Stimulated activated CD4-positive, alpha-beta T cell treated with anti-CD3 and anti-CD28 coated beads, TNF-alpha, amount 100 ng/mL, for 1 hour (primary cell): ENCODE results near the gene ZNF503.

Source experiments
- DNase-seq, 3 donors: peaks; one replicate each; pipeline ENCODE4 v3.0.0-alpha.2; 2020; ENCODE audit warnings: low read depth in 3 of 3, low spot score in 1 of 3

ZNF503 gene

DNA sequence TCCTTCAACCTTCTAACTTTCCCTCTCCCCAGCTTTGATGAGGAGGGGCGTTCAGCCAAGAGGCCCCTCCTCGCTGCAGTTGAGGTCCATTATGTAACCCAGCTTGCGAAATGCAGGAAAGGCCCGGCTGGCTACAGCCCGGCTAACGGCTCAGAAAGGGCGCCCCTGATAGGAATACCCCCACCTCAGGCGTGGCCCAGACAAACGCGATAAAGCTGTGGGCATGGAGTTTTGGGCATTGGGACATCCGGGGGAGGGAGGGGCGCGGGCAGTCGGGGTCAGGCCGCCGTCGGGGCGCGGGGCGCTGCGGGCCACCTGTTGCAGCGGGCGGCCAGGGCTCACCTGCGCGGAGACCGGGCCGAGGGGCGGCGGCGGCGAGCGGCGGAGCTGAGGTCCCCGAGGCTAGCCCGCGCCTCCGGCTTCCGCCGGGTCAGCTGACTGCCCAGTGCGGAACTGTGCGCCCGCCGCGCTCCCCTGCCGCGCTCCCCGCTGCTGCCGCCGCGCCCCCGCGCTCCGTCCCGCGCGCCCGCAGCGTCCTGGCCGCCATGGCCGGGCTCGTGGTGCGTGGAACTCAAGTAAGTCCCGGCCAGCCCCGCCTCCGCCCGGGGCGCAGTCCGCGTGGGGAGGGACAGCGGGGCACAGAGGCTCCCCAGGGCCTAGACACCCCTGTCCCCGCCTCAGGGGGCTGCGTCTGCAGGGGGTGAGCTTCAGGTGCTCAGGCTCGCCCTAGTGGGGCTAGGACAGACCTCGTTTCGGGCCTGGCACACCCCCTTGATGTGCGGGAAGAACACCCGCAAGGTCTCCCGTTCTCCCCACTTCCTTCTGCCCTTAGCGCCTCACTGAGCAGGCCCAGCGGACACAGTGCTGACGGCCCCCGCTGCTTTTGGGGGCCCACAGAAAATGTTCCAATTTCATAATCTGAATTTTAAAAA, 29.9 kb upstream of the ZNF503 start, which contains the start of gene LRMDA:
Gene LRMDA, plus strand, starts transcription at position 445 of the 932 bp plus-strand sequence.
- no peak for DNase-seq

DNA sequence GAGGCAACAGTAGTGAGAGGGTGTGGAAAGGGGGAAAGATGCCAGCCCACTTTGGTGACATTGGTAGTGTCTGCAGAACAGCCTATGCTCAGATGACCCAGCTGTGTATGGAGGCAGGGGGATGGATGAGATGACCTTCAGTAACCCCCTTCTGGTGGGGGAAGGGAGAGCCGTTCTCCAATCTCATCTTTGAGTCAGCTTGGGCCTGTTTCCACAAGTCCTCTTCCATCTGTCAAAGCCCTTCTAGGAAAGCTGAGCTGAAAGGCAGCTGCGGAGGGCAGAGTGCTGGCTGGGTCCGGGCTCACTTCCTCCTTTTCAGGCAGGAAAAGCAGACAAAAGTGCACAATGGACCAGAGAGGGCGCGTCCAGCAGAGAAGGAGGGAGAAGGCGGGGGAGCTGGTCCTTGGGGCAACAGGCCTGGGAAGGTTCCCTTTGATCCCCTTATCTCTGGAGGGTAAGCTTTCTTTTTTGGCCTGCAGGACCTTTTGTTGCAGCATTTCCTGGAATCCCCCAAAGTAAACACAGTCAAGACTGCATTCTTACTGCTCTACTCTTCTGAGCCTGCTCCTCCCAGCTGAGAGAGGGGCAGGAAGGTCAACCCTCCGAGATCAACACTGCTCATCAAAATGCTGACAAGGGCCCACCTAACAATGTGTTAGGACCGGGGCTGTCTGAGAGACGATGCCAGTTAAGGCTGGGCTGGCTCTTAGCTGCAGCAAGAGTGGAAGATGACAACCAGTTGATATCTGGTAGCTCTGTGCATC, 28.6 kb upstream of the ZNF503 start:
- DNase-seq, result no peak

DNA sequence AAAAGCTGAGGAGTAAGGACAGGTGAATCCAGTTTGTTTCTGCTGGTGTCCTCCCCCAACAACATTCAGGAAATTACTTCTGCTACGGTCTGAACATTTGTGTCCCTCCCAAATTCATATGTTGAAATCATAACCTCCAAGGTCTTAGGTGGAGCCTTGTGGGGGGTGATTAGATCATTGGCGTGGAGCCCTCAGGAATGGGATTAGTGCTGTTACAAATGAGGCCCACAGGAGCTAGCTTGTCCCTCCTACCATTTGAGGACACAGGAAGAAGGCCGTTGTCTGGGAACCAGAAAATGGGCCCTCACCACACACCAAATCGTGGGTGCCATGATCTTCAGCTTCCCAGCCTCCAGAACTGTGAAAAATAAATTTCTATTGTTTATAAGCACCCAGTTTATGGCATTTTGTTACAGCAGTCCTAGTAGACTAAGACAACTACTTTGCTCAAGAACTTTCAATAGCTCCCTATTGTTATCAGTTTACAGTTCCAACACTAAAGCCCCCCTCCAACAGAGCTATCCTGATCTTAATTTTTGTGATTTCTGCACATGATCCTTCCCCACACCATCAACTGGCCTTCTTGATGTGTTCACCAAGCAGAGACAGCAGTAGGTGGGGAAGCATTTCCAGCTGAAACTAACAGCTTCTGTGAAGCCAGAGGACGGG, 27.7 kb upstream of the ZNF503 start:
- DNase-seq, result no peak

DNA sequence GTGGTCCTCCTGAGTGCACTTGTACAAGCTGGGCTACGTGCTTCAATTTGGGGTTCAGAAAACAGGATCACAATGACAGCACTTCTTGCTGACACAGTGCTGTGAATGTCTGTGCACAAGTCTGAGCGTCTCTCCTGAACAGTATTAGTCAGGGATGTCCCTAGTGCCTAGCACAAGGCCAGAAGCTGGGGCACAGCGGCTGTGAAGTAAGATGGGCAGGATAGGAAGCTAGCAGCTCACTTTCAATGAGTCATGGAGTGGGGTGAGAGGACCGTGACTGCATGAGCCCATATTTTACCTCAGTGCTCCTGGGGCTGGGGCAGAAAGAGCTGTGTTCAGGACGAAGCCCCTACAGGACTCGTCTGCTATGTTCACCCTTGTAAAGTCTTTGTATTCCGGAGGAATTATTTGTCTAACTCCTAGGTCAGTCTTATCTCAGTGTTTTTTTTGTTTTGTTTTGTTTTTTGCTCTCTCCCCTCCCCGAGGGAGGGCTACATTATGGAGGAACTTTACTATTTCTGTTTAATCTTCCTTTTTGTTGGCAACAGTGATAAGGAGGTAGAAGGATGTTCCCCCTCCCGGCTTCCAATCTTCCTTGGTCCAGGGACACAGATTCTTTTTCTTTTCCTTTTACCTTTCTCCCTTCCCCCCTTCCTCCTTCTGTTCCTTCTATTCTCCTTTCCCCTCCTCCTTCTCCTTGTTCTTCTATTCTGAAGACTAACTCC, 27.0 kb upstream of the ZNF503 start:
- DNase-seq, result no peak

DNA sequence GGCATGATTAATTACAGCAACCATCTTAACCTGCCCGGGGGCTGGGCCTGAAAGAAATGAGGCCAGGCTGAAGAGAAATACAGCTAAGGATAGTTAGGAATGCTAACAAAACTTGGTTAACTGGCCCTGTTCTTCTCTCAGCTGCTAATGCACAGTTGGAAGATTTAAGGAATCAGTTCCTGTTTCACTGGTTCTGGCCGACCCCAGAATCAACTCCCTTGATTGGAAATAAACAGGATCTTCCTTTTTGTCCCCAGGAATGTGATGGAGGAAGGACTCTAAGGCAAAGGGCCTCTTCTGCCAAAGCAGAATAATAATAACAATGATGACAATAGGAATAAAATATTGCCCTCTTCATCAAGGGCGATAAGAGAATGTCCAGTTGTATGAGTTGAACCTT, 26.4 kb upstream of the ZNF503 start:
- DNase-seq, result no peak

DNA sequence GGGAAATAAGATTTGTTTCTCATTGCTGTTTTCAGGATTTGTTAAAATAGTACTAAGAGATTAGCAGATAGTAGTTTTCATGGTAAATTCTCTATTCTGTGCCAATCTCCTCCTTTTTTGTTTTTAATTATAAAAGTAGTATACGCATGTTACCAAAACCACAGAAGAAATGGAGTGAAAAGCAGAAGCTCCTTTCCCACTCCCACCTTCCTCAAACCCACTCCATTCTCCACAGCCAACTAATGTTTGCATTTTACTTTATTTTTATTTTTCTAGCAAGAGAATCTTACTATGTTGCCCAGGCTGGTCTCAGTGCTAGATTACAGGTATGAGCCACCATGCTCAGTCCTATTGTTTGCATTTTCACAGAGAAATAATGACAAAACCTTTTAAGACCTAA, 25.3 kb upstream of the ZNF503 start:
- DNase-seq, result no peak

DNA sequence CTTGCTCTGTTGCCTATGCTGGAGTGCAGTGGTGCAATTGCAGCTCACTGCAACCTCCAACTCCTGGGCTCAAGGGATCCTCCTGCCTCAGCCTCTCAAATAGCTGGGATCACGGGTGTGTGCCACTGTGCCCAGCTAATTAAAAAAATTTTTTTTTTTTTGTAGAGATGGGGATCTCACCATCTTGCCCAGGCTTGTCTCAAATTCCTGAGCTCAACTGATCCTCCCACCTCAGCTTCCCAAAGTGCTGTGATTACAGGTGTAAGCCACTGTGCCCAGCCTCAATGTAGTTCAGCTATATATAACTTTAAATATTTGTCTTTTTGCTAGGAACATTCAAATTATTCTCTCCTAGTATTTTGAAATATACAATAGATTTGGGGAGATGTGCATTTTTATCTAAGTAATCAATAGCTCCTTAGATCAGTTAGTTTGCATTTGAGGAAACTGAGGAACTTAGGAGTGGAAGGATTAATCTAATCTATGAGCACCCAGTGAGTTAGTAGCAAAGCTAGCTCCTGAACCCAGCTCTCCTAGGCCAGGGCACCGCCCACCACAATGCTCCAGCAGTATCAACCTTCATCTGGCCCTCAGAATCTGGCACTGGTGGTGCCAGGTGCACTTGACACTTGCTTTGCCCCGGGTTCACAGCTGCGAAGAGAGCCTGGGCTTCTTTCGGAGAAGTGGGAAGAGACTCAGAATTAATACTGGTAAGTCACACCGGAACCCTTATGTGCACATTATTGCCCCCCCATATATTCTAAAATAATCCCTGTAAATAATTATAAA, 23.9 kb upstream of the ZNF503 start:
- no peak for DNase-seq

DNA sequence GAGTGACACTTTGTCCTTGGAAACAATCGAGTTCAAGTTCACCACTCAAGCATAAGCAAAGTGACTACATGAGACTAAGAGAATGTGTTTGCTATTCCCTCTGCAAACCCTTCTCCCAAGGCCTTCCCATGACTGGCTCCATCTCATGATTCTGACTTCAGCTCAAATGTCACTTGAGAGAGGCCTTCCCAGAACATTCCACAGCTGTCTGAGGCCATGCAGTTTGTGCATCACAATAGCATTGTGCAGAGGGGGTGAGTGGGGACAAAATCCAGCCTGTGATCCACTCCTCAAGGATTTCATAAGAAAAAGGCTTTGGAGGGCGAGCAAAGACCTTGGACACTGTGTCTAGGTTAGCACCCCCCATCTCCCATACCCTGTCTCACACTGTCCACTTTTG, 23.0 kb upstream of the ZNF503 start:
- no peak for DNase-seq

DNA sequence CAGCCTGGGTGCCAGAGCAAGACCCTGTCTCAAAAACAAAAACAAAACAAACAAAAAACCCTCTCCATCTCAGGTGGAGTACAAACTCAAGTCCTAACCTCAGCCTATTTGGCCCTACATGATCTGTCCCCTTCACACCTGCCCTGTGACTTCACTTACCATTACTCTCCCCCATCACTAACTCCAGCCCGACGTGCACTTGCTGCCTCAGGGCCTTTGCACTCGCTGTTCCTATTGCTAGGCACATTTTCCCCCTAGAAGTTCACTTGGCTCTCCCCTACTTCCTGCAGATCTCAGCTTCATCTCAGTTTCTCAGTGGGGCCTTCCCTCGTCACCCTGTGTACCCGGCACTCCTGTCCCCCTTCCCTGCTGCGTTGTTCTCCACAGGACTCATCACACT, 21.3 kb upstream of the ZNF503 start:
- DNase-seq, result no peak

DNA sequence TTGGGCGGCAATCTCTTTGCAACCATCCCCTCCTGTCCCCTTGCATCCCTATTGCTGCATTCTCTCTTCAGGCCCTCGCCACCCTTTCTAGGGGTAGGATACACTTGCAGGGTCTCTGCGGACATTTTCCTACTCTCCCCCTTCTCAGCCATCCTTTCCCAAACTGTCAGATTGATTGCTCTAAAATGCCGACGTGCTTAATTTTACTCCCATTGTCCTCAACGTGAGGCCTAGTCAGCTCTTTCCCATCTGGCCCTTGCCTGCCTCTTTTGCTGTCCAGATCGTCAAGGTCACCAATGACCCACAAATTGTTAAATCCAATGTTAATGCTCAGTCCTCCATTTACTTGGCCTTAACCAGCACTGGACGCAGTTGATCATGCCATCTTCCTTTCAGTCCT, 17.1 kb upstream of the ZNF503 start:
- DNase-seq, result no peak

DNA sequence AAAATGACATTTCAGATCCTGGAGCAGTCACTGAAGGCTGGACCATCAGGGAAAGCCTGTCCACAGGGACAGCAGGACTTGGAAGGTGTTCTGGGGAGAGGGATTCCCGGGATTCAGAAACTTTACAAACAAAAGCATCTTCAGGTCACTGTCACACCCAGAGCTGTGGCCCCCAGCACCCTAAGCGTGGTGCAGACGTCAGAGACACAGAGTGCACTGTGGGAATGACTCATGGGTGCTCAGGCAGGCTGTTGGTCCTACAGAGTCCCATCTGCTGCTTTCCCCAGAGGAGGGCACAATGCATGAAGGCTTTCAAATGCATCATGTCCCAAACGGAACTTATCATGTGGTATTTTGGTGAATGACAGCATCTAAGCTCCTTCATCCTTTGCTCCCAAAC, 16.7 kb upstream of the ZNF503 start:
- no peak for DNase-seq

DNA sequence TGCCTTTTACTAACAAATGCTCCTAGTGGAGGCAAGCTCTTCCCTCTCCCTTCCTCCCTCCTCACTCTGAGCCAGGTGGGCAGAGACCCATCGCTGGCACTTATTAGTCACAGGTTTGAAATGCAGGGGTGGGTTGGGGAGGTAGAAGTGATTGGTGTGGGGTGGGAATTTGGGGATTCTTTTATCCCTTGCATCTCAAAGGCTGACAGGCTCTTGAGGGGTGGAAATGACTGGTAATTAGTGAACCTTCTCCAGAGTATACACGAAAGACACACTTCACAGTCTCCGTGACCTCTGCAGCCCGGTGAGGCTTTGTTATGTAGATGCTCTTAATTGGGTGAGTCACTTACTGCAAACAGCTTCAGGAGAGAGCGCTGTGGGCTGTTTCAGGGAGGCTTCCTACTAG, 16.0 kb upstream of the ZNF503 start:
- no peak for DNase-seq

DNA sequence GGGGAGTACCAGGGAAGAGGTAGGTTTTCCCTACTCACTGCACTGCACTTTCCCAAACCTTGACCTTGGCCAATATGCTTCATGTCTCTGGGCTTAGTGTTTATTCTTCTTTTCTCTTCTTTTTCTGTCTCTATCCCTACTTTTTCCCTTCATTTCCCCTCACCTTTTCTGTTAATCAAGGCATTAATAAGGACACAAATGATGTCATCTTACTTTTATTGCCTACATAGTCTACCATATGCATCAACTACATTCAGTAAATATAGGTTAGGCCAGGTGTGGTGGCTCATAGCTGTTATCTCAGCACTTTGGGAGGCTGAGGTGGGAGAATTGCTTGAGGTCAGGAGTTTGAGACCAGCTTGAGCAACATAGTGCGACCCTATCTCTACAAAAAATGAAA, 13.0 kb upstream of the ZNF503 start:
- DNase-seq, result no peak

DNA sequence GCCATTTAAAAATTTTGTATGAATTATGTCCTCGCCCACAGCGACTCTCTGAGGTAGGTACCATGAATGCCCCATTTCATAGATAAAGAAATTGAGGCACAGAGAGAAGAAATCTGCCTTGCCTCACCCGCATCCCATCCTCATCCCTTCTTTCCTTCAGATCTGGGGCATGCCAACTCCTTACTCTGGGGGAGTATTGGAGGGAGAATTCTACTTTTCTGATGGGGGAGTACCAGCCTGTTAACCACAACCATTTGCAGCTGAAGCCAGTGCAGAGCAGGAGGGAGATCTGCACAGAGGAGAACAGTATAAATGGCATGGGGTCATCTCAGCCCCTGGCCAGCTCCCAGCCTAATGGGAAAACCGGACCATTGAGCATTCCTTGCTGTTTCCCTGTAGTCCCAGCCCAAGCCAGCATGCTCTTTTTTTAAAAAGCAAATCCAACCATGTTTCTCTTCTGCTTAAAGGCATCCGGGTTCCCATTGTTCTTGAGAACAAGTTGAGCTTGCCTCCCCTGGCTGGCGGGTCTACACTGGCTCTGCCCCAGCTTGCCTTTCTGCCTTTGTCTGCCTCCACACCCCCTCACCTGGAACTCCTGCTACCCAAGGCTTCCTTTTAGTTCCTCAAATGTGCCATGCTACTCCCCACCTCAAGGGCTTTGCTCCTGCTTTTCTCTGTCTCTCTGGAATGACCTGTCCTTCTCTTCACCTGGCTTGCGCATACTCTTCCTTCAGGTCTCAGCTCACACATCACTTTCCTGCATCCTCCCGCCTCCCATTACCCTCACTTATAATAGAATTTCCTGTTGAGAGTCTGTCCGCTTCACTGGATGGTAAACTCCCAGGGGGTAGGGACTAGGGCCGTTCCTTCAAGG, 8.8 kb upstream of the ZNF503 start:
- DNase-seq, result no peak

DNA sequence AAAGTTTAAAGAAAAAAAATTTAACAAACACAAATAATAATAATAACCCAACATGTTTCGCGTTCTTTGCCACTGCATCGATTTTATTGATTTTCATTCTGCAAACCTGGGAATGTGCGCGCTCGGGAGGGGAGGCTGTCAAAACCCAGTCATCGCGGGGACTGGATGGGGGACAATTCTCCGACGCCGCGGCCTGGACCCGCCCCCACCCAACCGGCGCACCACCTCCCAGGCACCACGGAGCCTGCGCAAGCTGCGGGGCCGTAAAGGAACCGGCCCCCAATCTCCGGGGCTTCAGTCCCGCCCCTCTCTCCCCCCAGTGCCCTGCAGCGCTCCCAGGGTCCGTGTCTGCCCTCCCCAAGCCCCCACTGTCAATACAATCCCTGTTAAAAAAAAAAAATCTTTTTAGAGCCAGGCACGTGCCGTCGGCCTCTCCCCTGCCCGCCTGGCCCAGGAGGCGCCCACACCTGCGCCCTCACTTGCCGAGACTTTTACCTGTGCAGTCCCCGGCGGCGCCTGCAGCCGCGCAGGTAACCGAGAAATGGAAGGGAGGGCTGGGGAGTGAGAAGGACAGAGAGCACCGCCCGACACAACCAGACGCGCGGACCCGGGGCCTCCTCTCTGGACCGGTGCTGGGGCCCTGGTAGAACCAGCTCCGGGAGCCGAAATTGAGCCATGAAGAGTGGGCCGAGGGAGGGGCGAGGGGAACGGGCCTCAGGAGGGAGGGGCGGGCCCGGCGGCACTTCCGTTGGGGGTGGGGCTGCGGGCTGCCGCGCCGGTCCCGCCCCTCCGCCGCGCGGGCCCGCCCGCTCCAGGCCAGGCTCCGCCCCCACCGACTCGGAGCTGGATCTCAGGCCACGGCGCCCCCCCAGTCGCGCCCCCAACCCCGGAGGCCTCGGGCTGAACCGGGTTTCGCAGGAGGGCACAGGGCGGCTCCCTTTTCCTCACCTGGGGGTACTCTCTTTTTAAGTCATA, 7.6 kb upstream of the ZNF503 start:
- DNase-seq, result no peak

DNA sequence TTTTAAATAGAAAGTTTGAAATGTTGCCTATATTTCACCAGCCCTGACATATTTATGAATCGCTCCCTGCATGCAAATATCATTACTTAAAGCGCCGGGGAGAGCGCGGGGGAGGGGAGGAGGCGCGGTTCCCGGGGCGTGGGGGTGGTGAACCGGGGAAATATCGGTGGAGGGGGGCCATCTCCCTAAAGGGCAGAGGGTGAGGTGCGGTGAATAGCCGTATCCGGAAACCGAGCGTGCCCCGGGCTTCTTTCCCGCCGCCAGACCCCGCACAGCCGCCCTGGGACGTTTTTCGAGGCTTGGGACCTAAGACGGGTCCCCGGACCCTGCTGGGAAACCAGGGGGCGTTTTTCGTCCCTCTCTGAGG, 6.9 kb upstream of the ZNF503 start:
- DNase-seq, result no peak

DNA sequence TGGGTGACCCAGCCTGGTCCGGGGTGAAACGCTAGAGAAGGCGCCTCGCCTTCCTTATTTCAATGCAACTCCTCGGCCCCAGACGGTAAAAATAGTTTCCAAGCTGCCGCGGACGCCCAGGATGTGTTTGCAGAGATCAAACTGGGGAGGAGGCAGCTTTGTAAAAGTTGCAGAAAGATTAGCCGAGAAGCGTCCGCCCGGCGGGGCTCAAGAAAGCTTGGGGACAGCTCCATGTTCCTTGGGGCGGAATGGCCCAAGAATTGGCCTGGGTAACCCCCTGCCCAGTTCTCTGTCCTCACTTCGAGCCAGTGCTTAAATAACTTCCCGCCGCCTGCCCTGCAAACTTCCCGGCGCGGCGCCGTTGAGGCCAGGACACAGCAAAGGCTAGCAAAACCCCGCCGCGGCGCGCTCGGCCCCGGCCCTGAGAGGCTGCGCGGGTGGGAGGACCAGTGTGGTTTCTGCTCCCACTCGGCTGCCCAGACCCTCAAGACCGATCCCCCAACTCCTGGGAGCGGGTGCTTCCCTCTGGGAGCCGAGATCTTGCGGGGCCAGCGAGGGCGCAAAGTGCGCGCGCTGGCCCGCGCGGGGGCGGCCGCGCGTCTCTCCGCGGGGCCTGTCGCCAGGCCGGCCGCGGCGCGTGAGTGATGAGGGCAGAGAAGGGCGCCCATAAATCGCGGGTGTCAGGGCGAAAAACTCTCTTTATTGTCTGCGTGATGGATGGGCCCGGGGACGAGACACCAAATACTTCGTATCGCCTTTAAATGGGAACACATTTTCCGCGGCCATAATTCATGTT, 6.3 kb upstream of the ZNF503 start:
- no peak for DNase-seq
